ENCODE results near the gene ERGIC1. TPM values are rescaled to one million over a fixed set of nuclear protein-coding genes. Genes with fewer than 3 reads are reported as not detected.
A peak's percentile ranks its signal among the peaks of the same experiment; 100 is the strongest.

The ERGIC1 gene
- total RNA-seq, 1 donor from 2014 or later: 158 TPM

GRCh38 chr5:172886476-172886875, 52.4 kb downstream of the ERGIC1 start:
- Mint-ChIP-seq H3K36me3 (ENCODE audit: insufficient read depth) (peaks cover 22% of the 10 kb centered on the region), H3K27ac (no peak overlapping the region), H3K4me1 (ENCODE audit: low read depth) (no peaks in the 10 kb centered on the region), H3K27me3 (no peaks in the 10 kb centered on the region), H3K4me3 (ENCODE audit: low read depth) (no peak overlapping the region), H3K9me3 (ENCODE audit: low read depth) (peaks cover 3% of the 10 kb centered on the region)
- no peak for TF ChIP-seq CTCF (IDR thresholded peaks at IDR 0.05; ENCODE audit: unreplicated experiment)
- DNase-seq (ENCODE audit: low spot score, unreplicated experiment): no peak

GRCh38 chr5:172886974-172887501, 53.0 kb downstream of the ERGIC1 start:
- H3K4me1 Mint-ChIP-seq (ENCODE audit: low read depth): no peaks in the 10 kb centered on the region
- no peaks in the 10 kb centered on the region for H3K27me3 Mint-ChIP-seq
- H3K27ac Mint-ChIP-seq: peak overlapping the region; percentile 21
- no peak overlapping the region for H3K4me3 Mint-ChIP-seq (ENCODE audit: low read depth)
- H3K9me3 Mint-ChIP-seq (ENCODE audit: low read depth): peaks cover 3% of the 10 kb centered on the region
- TF ChIP-seq CTCF (IDR thresholded peaks at IDR 0.05; ENCODE audit: unreplicated experiment): no peak
- H3K36me3 Mint-ChIP-seq (ENCODE audit: insufficient read depth): peaks cover 25% of the 10 kb centered on the region
- no peak for DNase-seq (ENCODE audit: low spot score, unreplicated experiment)

GRCh38 chr5:172887692-172888091, 53.6 kb downstream of the ERGIC1 start:
- Mint-ChIP-seq H3K4me3 (ENCODE audit: low read depth) (no peak overlapping the region), H3K36me3 (ENCODE audit: insufficient read depth) (peaks cover 22% of the 10 kb centered on the region), H3K4me1 (ENCODE audit: low read depth) (no peaks in the 10 kb centered on the region), H3K9me3 (ENCODE audit: low read depth) (peaks cover 3% of the 10 kb centered on the region), H3K27me3 (no peaks in the 10 kb centered on the region), H3K27ac (no peak overlapping the region)
- DNase-seq (ENCODE audit: low spot score, unreplicated experiment): no peak
- no peak for TF ChIP-seq CTCF (IDR thresholded peaks at IDR 0.05; ENCODE audit: unreplicated experiment)

- no peak for TF ChIP-seq CTCF (IDR thresholded peaks at IDR 0.05; ENCODE audit: unreplicated experiment)
- Mint-ChIP-seq H3K9me3 (ENCODE audit: low read depth) (no peaks in the 10 kb centered on the region), H3K36me3 (ENCODE audit: insufficient read depth) (peaks cover 18% of the 10 kb centered on the region), H3K27me3 (peaks cover 3% of the 10 kb centered on the region), H3K4me1 (ENCODE audit: low read depth) (peaks cover 10% of the 10 kb centered on the region), H3K27ac (no peak overlapping the region), H3K4me3 (ENCODE audit: low read depth) (no peak overlapping the region)
- no peak for DNase-seq (ENCODE audit: low spot score, unreplicated experiment)
Observed at GRCh38 chr5:172890659-172891058, 56.6 kb downstream of the ERGIC1 start.

- Mint-ChIP-seq H3K27me3 (peaks cover 4% of the 10 kb centered on the region), H3K9me3 (ENCODE audit: low read depth) (no peaks in the 10 kb centered on the region), H3K4me1 (ENCODE audit: low read depth) (peaks cover 11% of the 10 kb centered on the region), H3K4me3 (ENCODE audit: low read depth) (no peak overlapping the region), H3K27ac (no peak overlapping the region), H3K36me3 (ENCODE audit: insufficient read depth) (peaks cover 20% of the 10 kb centered on the region)
- DNase-seq (ENCODE audit: low spot score, unreplicated experiment): no peak
- TF ChIP-seq CTCF (IDR thresholded peaks at IDR 0.05; ENCODE audit: unreplicated experiment): no peak
Observed at GRCh38 chr5:172891716-172892421, 57.8 kb downstream of the ERGIC1 start.
